IMR-90 (cell line): ENCODE measurements around the gene CAPN9. TPM values are rescaled to one million over a fixed set of nuclear protein-coding genes. Genes with fewer than 3 reads are reported as not detected.

ENCODE experiments used
- ATAC-seq: fragments of 200-7000 bp; cut with Tn5 transposase; 2 replicates; pipeline ENCODE4 v1.9.1; 2020; ENCODE audit warnings: low read depth, mild to moderate bottlenecking, moderate library complexity
- BruUV-seq: library from RNA; stranded (reverse); fragments of 400-500 nt; replicated peaks from 2 replicates; lab custom pipeline; 2021; lab: Mats Ljungman, UMichigan
- CTCF ChIA-PET: fragments of 300-600 bp; formaldehyde crosslinking; extraction: SDS; loops from one replicate; lab custom pipeline; 2021; ENCODE audit warnings: antibody characterized with exemption; lab: Yijun Ruan, JAX
- POLR2A ChIA-PET: fragments of 300-600 bp; sonication (Branson Sonifier 250); formaldehyde crosslinking; loops from one replicate; lab custom pipeline; 2022; ENCODE audit warnings: antibody characterized with exemption; ENCODE audit not compliant: unreplicated experiment; lab: Charles Lee
- DNase-seq: peaks from one replicate; pipeline ENCODE4 v3.0.0; 2013
- H2AFZ ChIP-seq: replicated peaks from 2 replicates; pipeline ENCODE3; 2013; ENCODE audit warnings: low read length, mild to moderate bottlenecking; ENCODE audit not compliant: poor library complexity
- H2AK5ac ChIP-seq: 2 replicates; pipeline ENCODE4 v1.6.1; 2013; ENCODE audit warnings: low read depth, low read length, inconsistent platforms
- H2AK9ac ChIP-seq: replicated peaks from 2 replicates; pipeline ENCODE3; 2013; ENCODE audit warnings: mild to moderate bottlenecking, low read depth, low read length, moderate library complexity; ENCODE audit not compliant: poor library complexity
- H2BK120ac ChIP-seq: 2 replicates; pipeline ENCODE4 v1.6.1; 2013; ENCODE audit warnings: low read depth, low read length, inconsistent platforms
- H2BK15ac ChIP-seq: 3 replicates; pipeline ENCODE4 v1.6.1; 2013; ENCODE audit warnings: low read depth, low read length, inconsistent platforms
- H2BK20ac ChIP-seq: 2 replicates; pipeline ENCODE4 v1.6.1; 2013; ENCODE audit warnings: low read depth, mild to moderate bottlenecking, inconsistent platforms, low read length, moderate library complexity
- H2BK5ac ChIP-seq: 2 replicates; pipeline ENCODE4 v1.6.1; 2013; ENCODE audit warnings: mild to moderate bottlenecking, low read depth, low read length, inconsistent platforms; ENCODE audit not compliant: poor library complexity, severe bottlenecking
- H3K14ac ChIP-seq: replicated peaks from 2 replicates; pipeline ENCODE4 v1.6.1; 2013; ENCODE audit warnings: low read depth, low read length, inconsistent platforms
- H3K18ac ChIP-seq: 2 replicates; pipeline ENCODE4 v1.6.1; 2013; ENCODE audit warnings: low read depth, low read length, control low read depth
- H3K23ac ChIP-seq: 2 replicates; pipeline ENCODE4 v1.6.1; 2013; ENCODE audit warnings: low read depth, low read length, inconsistent platforms
- H3K27ac ChIP-seq: 2 replicates; pipeline ENCODE4 v1.5.1; 2013; ENCODE audit warnings: mild to moderate bottlenecking, control low read depth, low read length; ENCODE audit not compliant: insufficient read depth
- H3K27me3 ChIP-seq: 2 replicates; pipeline ENCODE4 v1.6.1; 2013; ENCODE audit warnings: low read length; ENCODE audit not compliant: control insufficient read depth, insufficient read depth
- H3K36me3 ChIP-seq: 2 replicates; pipeline ENCODE4 v1.6.1; 2013; ENCODE audit warnings: low read length, mixed read lengths; ENCODE audit not compliant: control insufficient read depth, insufficient read depth
- H3K4ac ChIP-seq: 2 replicates; pipeline ENCODE4 v1.6.1; 2013; ENCODE audit warnings: low read depth, low read length, inconsistent platforms
- H3K4me1 ChIP-seq: 2 replicates; pipeline ENCODE4 v1.6.1; 2013; ENCODE audit warnings: low read length, mixed read lengths; ENCODE audit not compliant: control insufficient read depth, insufficient read depth
- H3K4me2 ChIP-seq: 2 replicates; pipeline ENCODE4 v1.6.1; 2013; ENCODE audit warnings: low read depth, mild to moderate bottlenecking, control low read depth, low read length, moderate library complexity
- H3K4me3 ChIP-seq: 2 replicates; pipeline ENCODE4 v1.5.1; 2013; ENCODE audit warnings: low read depth, mild to moderate bottlenecking, control low read depth, low read length, moderate library complexity; ENCODE audit not compliant: insufficient read depth
- H3K56ac ChIP-seq: 2 replicates; pipeline ENCODE4 v1.6.1; 2013; ENCODE audit warnings: low read length, inconsistent platforms; ENCODE audit not compliant: insufficient read depth; ENCODE audit errors: extremely low read depth
- H3K79me1 ChIP-seq, 2 experiments: 2 replicates each; pipeline ENCODE4 v1.6.1; 2013; ENCODE audit warnings: low read length in 2 of 2, inconsistent platforms in 1 of 2, low read depth in 1 of 2
- H3K9ac ChIP-seq: 2 replicates; pipeline ENCODE4 v1.6.1; 2013; ENCODE audit warnings: low read depth, low read length, control low read depth
- H3K9me1 ChIP-seq: 2 replicates; pipeline ENCODE4 v1.6.1; 2013; ENCODE audit warnings: low read length, inconsistent platforms; ENCODE audit not compliant: insufficient read depth
- H3K9me3 ChIP-seq: 2 replicates; pipeline ENCODE4 v1.6.1; 2013; ENCODE audit warnings: low read length; ENCODE audit not compliant: control insufficient read depth, insufficient read depth
- H4K20me1 ChIP-seq: 2 replicates; pipeline ENCODE4 v1.6.1; 2013; ENCODE audit warnings: low read length, inconsistent platforms; ENCODE audit not compliant: insufficient read depth
- H4K5ac ChIP-seq: 2 replicates; pipeline ENCODE4 v1.6.1; 2013; ENCODE audit warnings: mild to moderate bottlenecking, low read depth, low read length, control low read depth
- H4K8ac ChIP-seq, 2 experiments: 2 replicates each; pipeline ENCODE4 v1.6.1; 2013; ENCODE audit warnings: low read depth in 2 of 2, low read length in 2 of 2, control low read depth in 1 of 2, inconsistent platforms in 1 of 2
- H4K91ac ChIP-seq: 2 replicates; pipeline ENCODE4 v1.6.1; 2013; ENCODE audit warnings: low read depth, low read length, inconsistent platforms; ENCODE audit not compliant: insufficient read depth
- BHLHE40 ChIP-seq: fragments of 150-350 bp; IDR thresholded peaks from 2 replicates; pipeline ENCODE4 v1.6.1; 2016; ENCODE audit warnings: mild to moderate bottlenecking, low read depth, low read length
- CEBPB ChIP-seq: IDR thresholded peaks from 2 replicates; pipeline ENCODE4 v1.6.1; 2012; ENCODE audit warnings: low read depth, low read length, improper control_type of control experiment
- FOS ChIP-seq: fragments of 150-350 bp; IDR thresholded peaks from 2 replicates; pipeline ENCODE4 v1.6.1; 2016; ENCODE audit warnings: low read depth, low read length
- MAFK ChIP-seq: IDR thresholded peaks from 2 replicates; pipeline ENCODE4 v1.6.1; 2012; ENCODE audit warnings: low read depth, low read length, improper control_type of control experiment
- NFE2L2 ChIP-seq: fragments of 150-350 bp; IDR thresholded peaks from 2 replicates; pipeline ENCODE4 v1.6.1; 2016; ENCODE audit warnings: low read depth, mild to moderate bottlenecking, low read length
- POLR2A ChIP-seq: IDR thresholded peaks from 2 replicates; pipeline ENCODE4 v1.6.1; 2012; ENCODE audit warnings: mild to moderate bottlenecking, low read depth, low read length
- RAD21 ChIP-seq: IDR thresholded peaks from 2 replicates; pipeline ENCODE4 v1.6.1; 2012; ENCODE audit warnings: low read length, improper control_type of control experiment
- RCOR1 ChIP-seq: IDR thresholded peaks from 2 replicates; pipeline ENCODE4 v1.6.1; 2012; ENCODE audit warnings: mild to moderate bottlenecking, low read length, improper control_type of control experiment; ENCODE audit not compliant: insufficient replicate concordance
- RFX5 ChIP-seq: IDR thresholded peaks from 2 replicates; pipeline ENCODE4 v1.8.0; 2012; ENCODE audit warnings: low read depth, mild to moderate bottlenecking, low read length, moderate library complexity
- SMC3 ChIP-seq: fragments of 150-350 bp; IDR thresholded peaks from 2 replicates; pipeline ENCODE4 v1.6.1; 2016; ENCODE audit warnings: low read depth, mild to moderate bottlenecking, antibody characterized with exemption, low read length, moderate library complexity
- WGBS, 2 experiments: methylation state at CpG; one replicate each; pipeline versions ENCODE4 v1.1.5 to v1.1.7; 2013; ENCODE audit warnings: missing lambda C conversion rate in 2 of 2; ENCODE audit not compliant: insufficient read length in 1 of 2; ENCODE audit errors: extremely low coverage in 2 of 2; 5-methylcytosine and 5-hydroxymethylcytosine counted together
- dilution Hi-C: fragments of 300-500 bp; cut with HindIII; formaldehyde crosslinking; loops from one replicate; pipeline ENCODE4 v1.14.3; 2018; ENCODE audit warnings: low sequenced_read_pairs; ENCODE audit not compliant: unreplicated experiment
- in situ Hi-C: fragments of 300-500 bp; cut with MboI; formaldehyde crosslinking; loops from 3 replicates; pipeline ENCODE4 v1.14.3; 2019; ENCODE audit warnings: low sequenced_read_pairs, inconsistent platforms, mixed read lengths
- intact Hi-C: fragments of 100-400 bp; cut with micrococcal nuclease; formaldehyde crosslinking; loops from 2 replicates; pipeline ENCODE4 v1.10.0; 2022
- polyA plus RNA-seq, 3 experiments: library from polyadenylated mRNA; depleted of rRNA; stranded (reverse); fragments of >200 nt; gene quantifications; 2 replicates each; pipeline ENCODE4 v1.2.3, GENCODE V29; 2012; ENCODE audit warnings: low replicate concordance in 1 of 3
- total RNA-seq: library from RNA; depleted of rRNA; stranded (reverse); fragments of >200 nt; gene quantifications from 2 replicates; pipeline ENCODE4 v1.2.3, GENCODE V29; 2012
- TF ChIP-seq, protein P1 (sequence below): fragments of 150-350 bp; IDR thresholded peaks from 2 replicates; pipeline ENCODE4 v1.6.1; 2016; ENCODE audit warnings: low read depth, mild to moderate bottlenecking, low read length, moderate library complexity, borderline replicate concordance
- TF ChIP-seq, protein P2 (sequence below): fragments of 150-350 bp; IDR thresholded peaks from 2 replicates; pipeline ENCODE4 v1.6.1; 2017; ENCODE audit warnings: mild to moderate bottlenecking, antibody characterized with exemption, low read length, low read depth
- TF ChIP-seq, protein P3 (sequence below): conservative IDR thresholded peaks from 2 replicates; pipeline ENCODE4 v1.5.1; 2012; ENCODE audit warnings: mild to moderate bottlenecking, low read depth, low read length, improper control_type of control experiment

CAPN9 gene
- total and polyA plus RNA-seq, 2 of the 4 experiments (the other 2 are of a cell fraction), result not detected

GRCh38 chr1:230700132-230700531, 47.1 kb upstream of the CAPN9 start:
- no CpG with 5 or more reads among the region's 4 CpGs for WGBS, 2 experiments
- Histone ChIP-seq H3K18ac (no peak overlapping the region), H3K23ac (no peak overlapping the region), H4K91ac (no peak overlapping the region), H2BK15ac (no peak overlapping the region), H3K27me3 (peaks cover 2% of the 10 kb centered on the region), H2BK5ac (no peak overlapping the region), H3K36me3 (no peaks in the 10 kb centered on the region), H3K4me1 (peaks cover 2% of the 10 kb centered on the region; the same call in 1 of the 2 replicates), H2AK9ac (no peak overlapping the region), H3K27ac (no peak overlapping the region), H2AFZ (no peak overlapping the region), H4K20me1 (no peaks in the 10 kb centered on the region), H3K9me1 (no peaks in the 10 kb centered on the region), H3K14ac (no peak overlapping the region), H2BK20ac (no peak overlapping the region), H3K9ac (no peak overlapping the region), H3K4me2 (no peak overlapping the region), H3K4ac (no peak overlapping the region), H4K8ac (no peak overlapping the region), H2BK120ac (no peak overlapping the region), H3K79me1 (no peaks in the 10 kb centered on the region), H2AK5ac (no peak overlapping the region), H3K9me3 (no peaks in the 10 kb centered on the region), H4K5ac (no peak overlapping the region), H3K56ac (no peak overlapping the region), H3K4me3 (no peak overlapping the region)
- BruUV-seq, result no TSS peak
- intact Hi-C loops, result no loop called here
- dilution Hi-C loops, result no loop called here
- ChIA-PET CTCF (no interaction called here), POLR2A (no interaction called here)
- DNase-seq (no peak), ATAC-seq (no peak)
- in situ Hi-C loops, result no loop called here
- TF ChIP-seq, protein P1, sequence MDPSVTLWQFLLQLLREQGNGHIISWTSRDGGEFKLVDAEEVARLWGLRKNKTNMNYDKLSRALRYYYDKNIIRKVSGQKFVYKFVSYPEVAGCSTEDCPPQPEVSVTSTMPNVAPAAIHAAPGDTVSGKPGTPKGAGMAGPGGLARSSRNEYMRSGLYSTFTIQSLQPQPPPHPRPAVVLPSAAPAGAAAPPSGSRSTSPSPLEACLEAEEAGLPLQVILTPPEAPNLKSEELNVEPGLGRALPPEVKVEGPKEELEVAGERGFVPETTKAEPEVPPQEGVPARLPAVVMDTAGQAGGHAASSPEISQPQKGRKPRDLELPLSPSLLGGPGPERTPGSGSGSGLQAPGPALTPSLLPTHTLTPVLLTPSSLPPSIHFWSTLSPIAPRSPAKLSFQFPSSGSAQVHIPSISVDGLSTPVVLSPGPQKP, result no peak
- TF ChIP-seq CEBPB (no peak), NFE2L2 (no peak), MAFK (no peak), RAD21 (no peak), POLR2A (no peak), SMC3 (no peak), RFX5 (no peak), RCOR1 (no peak), BHLHE40 (no peak), FOS (no peak)
- TF ChIP-seq, protein P2, sequence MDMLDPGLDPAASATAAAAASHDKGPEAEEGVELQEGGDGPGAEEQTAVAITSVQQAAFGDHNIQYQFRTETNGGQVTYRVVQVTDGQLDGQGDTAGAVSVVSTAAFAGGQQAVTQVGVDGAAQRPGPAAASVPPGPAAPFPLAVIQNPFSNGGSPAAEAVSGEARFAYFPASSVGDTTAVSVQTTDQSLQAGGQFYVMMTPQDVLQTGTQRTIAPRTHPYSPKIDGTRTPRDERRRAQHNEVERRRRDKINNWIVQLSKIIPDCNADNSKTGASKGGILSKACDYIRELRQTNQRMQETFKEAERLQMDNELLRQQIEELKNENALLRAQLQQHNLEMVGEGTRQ, result no peak
- TF ChIP-seq, protein P3, sequence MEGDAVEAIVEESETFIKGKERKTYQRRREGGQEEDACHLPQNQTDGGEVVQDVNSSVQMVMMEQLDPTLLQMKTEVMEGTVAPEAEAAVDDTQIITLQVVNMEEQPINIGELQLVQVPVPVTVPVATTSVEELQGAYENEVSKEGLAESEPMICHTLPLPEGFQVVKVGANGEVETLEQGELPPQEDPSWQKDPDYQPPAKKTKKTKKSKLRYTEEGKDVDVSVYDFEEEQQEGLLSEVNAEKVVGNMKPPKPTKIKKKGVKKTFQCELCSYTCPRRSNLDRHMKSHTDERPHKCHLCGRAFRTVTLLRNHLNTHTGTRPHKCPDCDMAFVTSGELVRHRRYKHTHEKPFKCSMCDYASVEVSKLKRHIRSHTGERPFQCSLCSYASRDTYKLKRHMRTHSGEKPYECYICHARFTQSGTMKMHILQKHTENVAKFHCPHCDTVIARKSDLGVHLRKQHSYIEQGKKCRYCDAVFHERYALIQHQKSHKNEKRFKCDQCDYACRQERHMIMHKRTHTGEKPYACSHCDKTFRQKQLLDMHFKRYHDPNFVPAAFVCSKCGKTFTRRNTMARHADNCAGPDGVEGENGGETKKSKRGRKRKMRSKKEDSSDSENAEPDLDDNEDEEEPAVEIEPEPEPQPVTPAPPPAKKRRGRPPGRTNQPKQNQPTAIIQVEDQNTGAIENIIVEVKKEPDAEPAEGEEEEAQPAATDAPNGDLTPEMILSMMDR, result no peak
